Bronchial epithelial cell (primary cell): ENCODE data around the gene KAT2B. TPM values are rescaled to one million over a fixed set of nuclear protein-coding genes. Genes with fewer than 3 reads are reported as not detected.
A peak's percentile ranks its signal among the peaks of the same experiment; 100 is the strongest.

Experiments
- DNase-seq: peaks from one replicate; pipeline ENCODE4 v3.0.0-alpha.2; 2010; ENCODE audit warnings: low read depth
- FAIRE-seq: peaks from 2 replicates; lab custom pipeline; 2011; peaks lifted over from hg19 to GRCh38; lab: Jason Lieb, UNC
- H3K27me3 ChIP-seq: 2 replicates; pipeline ENCODE4 v1.5.1; 2011; ENCODE audit warnings: low read length; ENCODE audit not compliant: control insufficient read depth, insufficient read depth
- H3K36me3 ChIP-seq: 2 replicates; pipeline ENCODE4 v1.5.1; 2011; ENCODE audit warnings: low read length; ENCODE audit not compliant: control insufficient read depth, insufficient read depth
- H3K4me3 ChIP-seq: 2 replicates; pipeline ENCODE4 v1.5.1; 2011; ENCODE audit warnings: mild to moderate bottlenecking, low read depth, low read length, control low read depth
- total RNA-seq: library from RNA; depleted of rRNA; stranded (reverse); fragments of >200 nt; gene quantifications from 2 replicates; pipeline ENCODE4 v1.2.1, GENCODE V29; 2014
- TF ChIP-seq, protein P1 (sequence below): IDR thresholded peaks from 2 replicates; pipeline ENCODE4 v1.5.1; 2011; ENCODE audit warnings: mild to moderate bottlenecking, moderate library complexity, low read length, control low read depth, inconsistent platforms; ENCODE audit not compliant: insufficient read depth, severe bottlenecking

KAT2B gene
- total RNA-seq, 1 donor from 2014 or later = 1.6 TPM

DNA sequence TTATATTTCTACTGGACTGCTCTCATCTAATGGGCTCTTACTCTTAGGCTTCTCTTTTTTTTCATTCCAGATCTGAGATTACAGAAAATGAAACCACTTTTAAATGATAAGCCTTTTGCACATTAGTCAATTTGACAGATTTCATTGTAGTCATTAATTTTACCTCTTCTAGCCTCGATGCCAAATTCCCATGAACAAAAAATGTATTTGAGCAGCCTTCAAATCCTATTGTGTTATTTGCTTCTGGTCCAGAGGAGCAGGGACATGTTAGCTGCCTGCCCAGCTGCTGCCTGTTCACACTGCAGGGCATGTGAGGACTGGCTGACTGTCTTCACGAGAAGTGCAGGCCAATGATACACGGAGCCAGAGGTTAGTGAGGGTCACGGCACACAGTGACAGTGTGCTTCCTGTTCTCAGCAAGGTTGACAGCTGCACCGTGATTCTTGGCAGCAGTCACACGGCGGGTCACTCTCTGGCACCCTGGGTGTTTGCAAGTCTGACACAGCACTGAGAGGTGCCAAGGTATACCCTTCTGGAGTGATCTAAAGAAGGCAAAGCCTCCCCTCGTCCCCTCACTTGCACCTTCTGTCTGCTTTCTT, 40.8 kb downstream of the KAT2B start:
- FAIRE-seq (peak; percentile 88), DNase-seq (peak; percentile 64)
- H3K27me3 ChIP-seq = no peaks in the 10 kb centered on the region
- no peaks in the 10 kb centered on the region for H3K36me3 ChIP-seq
- no peak overlapping the region for H3K4me3 ChIP-seq
- TF ChIP-seq, protein P1, sequence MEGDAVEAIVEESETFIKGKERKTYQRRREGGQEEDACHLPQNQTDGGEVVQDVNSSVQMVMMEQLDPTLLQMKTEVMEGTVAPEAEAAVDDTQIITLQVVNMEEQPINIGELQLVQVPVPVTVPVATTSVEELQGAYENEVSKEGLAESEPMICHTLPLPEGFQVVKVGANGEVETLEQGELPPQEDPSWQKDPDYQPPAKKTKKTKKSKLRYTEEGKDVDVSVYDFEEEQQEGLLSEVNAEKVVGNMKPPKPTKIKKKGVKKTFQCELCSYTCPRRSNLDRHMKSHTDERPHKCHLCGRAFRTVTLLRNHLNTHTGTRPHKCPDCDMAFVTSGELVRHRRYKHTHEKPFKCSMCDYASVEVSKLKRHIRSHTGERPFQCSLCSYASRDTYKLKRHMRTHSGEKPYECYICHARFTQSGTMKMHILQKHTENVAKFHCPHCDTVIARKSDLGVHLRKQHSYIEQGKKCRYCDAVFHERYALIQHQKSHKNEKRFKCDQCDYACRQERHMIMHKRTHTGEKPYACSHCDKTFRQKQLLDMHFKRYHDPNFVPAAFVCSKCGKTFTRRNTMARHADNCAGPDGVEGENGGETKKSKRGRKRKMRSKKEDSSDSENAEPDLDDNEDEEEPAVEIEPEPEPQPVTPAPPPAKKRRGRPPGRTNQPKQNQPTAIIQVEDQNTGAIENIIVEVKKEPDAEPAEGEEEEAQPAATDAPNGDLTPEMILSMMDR = no peak

DNA sequence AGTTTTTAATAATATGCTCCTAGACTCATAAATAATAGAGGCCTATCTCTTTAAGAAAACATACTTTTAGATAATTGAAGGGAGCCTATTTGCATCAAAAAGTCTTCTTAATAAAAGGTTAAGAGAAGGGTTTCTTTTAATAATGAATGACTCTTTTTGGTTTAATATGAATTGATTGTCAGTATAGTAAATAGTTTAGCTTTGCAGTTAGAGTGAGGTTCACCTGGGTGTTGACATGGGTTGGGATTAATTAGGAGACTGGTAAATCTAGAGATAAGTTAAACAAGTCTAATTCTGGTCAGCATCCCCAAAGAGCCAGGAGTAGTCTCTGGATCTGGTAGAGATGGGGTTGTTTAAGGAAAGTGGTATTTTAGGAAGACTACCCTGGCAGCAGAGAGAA, 43.0 kb downstream of the KAT2B start:
- Histone ChIP-seq H3K4me3 (no peak overlapping the region), H3K36me3 (no peaks in the 10 kb centered on the region), H3K27me3 (no peaks in the 10 kb centered on the region)
- DNase-seq (no peak), FAIRE-seq (no peak)
- TF ChIP-seq, protein P1 = no peak

DNA sequence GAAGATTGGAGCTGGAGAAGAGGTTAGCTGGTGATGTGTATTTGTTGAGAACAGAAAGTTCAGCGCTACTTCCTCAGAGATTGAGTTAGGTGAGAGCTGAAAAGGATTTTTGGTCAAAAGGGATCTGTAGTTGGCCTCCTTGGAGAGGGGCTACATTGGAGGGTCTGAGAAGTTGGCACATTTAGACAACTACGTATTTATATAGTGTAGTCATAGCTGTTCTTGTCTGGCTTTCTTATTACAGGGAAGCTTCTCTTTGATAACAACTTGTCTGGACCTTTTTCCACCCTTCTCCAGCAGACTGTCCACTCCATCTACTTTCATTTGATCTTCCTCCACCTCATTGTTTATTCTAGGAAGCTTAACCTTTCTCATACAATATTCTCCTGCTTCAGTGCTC, 43.7 kb downstream of the KAT2B start:
- DNase-seq = no peak

DNA sequence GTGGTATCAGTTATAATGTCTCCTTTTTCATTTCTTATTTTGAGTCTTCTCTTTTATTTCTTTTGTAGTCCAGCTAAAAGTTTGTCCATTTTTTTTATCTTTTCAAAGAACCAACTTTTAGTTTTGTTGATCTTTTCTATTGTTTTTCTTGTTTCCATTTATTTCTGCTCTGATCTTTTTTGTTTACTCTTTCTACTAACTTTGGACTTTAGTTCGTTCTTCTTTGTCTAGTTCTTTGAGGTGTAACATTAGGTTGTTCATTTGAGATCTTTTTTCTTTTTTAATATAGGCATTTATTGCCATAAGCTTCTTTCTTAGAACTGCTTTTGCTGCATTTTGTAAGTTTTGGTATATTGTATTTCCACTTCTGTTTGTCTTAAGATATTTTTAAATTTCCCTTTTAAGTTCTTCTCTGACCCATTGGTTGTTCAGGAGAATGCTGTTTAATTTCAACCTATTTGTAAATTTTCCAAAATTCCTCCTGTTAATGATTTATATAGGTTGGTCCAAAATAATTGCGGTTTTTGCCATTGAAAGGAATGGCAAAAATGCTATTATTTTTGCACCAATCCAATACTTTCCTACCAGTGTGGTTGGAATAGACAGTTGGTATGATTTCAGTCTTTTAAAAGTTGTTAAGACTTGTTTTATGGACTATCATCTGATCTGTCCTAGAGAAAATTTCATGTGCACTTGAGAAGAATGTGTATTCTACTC, 51.2 kb downstream of the KAT2B start:
- DNase-seq = no peak
- TF ChIP-seq, protein P1 = no peak
- no peaks in the 10 kb centered on the region for H3K27me3 ChIP-seq
- H3K4me3 ChIP-seq = no peak overlapping the region
- no peaks in the 10 kb centered on the region for H3K36me3 ChIP-seq
- FAIRE-seq = no peak

More for the DNA sequence above, 43.7 kb downstream of the KAT2B start:
- Histone ChIP-seq H3K36me3 (no peaks in the 10 kb centered on the region), H3K27me3 (no peaks in the 10 kb centered on the region), H3K4me3 (no peak overlapping the region)
- TF ChIP-seq, protein P1 = no peak
- no peak for FAIRE-seq

DNA sequence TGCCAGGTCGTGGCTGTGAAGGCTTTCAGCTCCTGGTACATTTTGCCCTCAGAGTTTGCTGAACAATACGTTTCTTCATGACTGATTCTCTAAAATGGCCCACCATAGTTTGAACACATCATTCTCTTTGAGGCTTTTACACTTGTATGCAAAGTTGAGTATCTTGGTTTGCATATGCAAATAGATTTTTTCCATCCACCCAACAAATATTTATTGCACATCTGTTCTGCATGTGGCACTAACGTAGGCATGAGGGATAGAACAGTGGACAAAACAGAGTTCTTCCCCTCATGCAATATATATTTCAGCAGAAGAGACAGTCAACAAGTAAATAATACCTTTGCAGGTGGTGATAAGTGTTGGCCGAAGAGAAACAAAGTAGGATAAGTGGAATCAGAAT, 55.2 kb downstream of the KAT2B start:
- DNase-seq (no peak), FAIRE-seq (peak; percentile 36)
- Histone ChIP-seq H3K36me3 (no peaks in the 10 kb centered on the region), H3K27me3 (no peaks in the 10 kb centered on the region), H3K4me3 (no peak overlapping the region)
- TF ChIP-seq, protein P1 = no peak
